22Rv1 (cell line): Measurements from ENCODE around the gene CFAP57.

ENCODE experiments used
- ZFX ChIP-seq: fragments of 450-650 bp; IDR thresholded peaks from 2 replicates; pipeline ENCODE4 v1.6.1; 2017; ENCODE audit warnings: antibody characterized with exemption, borderline replicate concordance
- TF ChIP-seq, protein P1 (sequence below): fragments of 450-650 bp; IDR thresholded peaks from 2 replicates; pipeline ENCODE4 v1.5.1; 2017; ENCODE audit warnings: mild to moderate bottlenecking

GRCh38 chr1:43204394-43204793 lies 32.3 kb downstream of the CFAP57 start:
- TF ChIP-seq, protein P1, sequence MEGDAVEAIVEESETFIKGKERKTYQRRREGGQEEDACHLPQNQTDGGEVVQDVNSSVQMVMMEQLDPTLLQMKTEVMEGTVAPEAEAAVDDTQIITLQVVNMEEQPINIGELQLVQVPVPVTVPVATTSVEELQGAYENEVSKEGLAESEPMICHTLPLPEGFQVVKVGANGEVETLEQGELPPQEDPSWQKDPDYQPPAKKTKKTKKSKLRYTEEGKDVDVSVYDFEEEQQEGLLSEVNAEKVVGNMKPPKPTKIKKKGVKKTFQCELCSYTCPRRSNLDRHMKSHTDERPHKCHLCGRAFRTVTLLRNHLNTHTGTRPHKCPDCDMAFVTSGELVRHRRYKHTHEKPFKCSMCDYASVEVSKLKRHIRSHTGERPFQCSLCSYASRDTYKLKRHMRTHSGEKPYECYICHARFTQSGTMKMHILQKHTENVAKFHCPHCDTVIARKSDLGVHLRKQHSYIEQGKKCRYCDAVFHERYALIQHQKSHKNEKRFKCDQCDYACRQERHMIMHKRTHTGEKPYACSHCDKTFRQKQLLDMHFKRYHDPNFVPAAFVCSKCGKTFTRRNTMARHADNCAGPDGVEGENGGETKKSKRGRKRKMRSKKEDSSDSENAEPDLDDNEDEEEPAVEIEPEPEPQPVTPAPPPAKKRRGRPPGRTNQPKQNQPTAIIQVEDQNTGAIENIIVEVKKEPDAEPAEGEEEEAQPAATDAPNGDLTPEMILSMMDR = no peak
- TF ChIP-seq ZFX = no peak
